Breast epithelium (tissue), 4 donors: ENCODE measurements around the gene HOXB4. TPM values are rescaled to one million over a fixed set of nuclear protein-coding genes. Genes with fewer than 3 reads are reported as not detected.

Experiments used
- DNase-seq, 2 donors: peaks; one replicate each; pipeline ENCODE4 v3.0.0-alpha.2; 2019; ENCODE audit warnings: low spot score in 2 of 2
- H3K27ac ChIP-seq, 2 donors: fragments of 200-600 bp; sonication (generic) in 1 of 2; one replicate each; pipeline ENCODE4 v1.5.1; 2016 to 2019; ENCODE audit warnings: mild to moderate bottlenecking in 1 of 2
- H3K27me3 ChIP-seq, 2 donors: fragments of 200-600 bp; sonication (generic) in 1 of 2; one replicate each; pipeline versions ENCODE4 v1.5.1 to v1.6.0; 2017 to 2019; ENCODE audit warnings: control low read depth in 1 of 2, mild to moderate bottlenecking in 1 of 2
- H3K36me3 ChIP-seq: fragments of 200-600 bp; one replicate; pipeline ENCODE4 v1.5.1; 2019
- H3K4me1 ChIP-seq, 2 donors: fragments of 200-600 bp; sonication (generic); one replicate each; pipeline ENCODE4 v1.5.1; 2016 to 2019; ENCODE audit warnings: control low read depth in 1 of 2
- H3K4me3 ChIP-seq, 3 donors: fragments of 200-600 bp; sonication (generic); 1 replicate in 2 of 3; 2 replicates in 1 of 3; pipeline ENCODE4 v1.5.1; 2016 to 2019; ENCODE audit warnings: mild to moderate bottlenecking in 3 of 3, moderate library complexity in 2 of 3
- H3K9me3 ChIP-seq, 2 donors: fragments of 200-600 bp; sonication (generic) in 1 of 2; one replicate each; pipeline ENCODE4 v1.5.1; 2016 to 2019; ENCODE audit warnings: control low read depth in 1 of 2
- POLR2A ChIP-seq: fragments of 450-650 bp; IDR thresholded peaks from one replicate; pipeline ENCODE4 v1.6.1; 2016; ENCODE audit warnings: antibody characterized with exemption, mild to moderate bottlenecking, moderate library complexity
- POLR2AphosphoS5 ChIP-seq, 3 donors: sonication (generic); formaldehyde crosslinking; IDR thresholded peaks; one replicate each; pipeline ENCODE4 v1.6.1; 2017; ENCODE audit warnings: antibody characterized with exemption in 3 of 3
- intact Hi-C: fragments of 100-400 bp; cut with DNase I; formaldehyde crosslinking; loops from one replicate; pipeline ENCODE4 v1.15.1; 2023; ENCODE audit warnings: low total_unique reads
- total RNA-seq, 3 donors: library from RNA; depleted of rRNA; stranded (reverse); fragments of >200 nt; gene quantifications; one replicate each; pipeline ENCODE4 v1.1.0, GENCODE V29; 2016
- TF ChIP-seq, protein P1 (sequence below), 3 donors: fragments of 450-650 bp; IDR thresholded peaks; one replicate each; pipeline ENCODE4 v1.5.1; 2016 to 2017; ENCODE audit warnings: antibody characterized with exemption in 3 of 3, mild to moderate bottlenecking in 3 of 3, moderate library complexity in 3 of 3

The HOXB4 gene
- total RNA-seq, 3 donors from 2014 or later: 2.2 to 7.5 (median 2.3) TPM

- TF ChIP-seq, protein P1, sequence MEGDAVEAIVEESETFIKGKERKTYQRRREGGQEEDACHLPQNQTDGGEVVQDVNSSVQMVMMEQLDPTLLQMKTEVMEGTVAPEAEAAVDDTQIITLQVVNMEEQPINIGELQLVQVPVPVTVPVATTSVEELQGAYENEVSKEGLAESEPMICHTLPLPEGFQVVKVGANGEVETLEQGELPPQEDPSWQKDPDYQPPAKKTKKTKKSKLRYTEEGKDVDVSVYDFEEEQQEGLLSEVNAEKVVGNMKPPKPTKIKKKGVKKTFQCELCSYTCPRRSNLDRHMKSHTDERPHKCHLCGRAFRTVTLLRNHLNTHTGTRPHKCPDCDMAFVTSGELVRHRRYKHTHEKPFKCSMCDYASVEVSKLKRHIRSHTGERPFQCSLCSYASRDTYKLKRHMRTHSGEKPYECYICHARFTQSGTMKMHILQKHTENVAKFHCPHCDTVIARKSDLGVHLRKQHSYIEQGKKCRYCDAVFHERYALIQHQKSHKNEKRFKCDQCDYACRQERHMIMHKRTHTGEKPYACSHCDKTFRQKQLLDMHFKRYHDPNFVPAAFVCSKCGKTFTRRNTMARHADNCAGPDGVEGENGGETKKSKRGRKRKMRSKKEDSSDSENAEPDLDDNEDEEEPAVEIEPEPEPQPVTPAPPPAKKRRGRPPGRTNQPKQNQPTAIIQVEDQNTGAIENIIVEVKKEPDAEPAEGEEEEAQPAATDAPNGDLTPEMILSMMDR (IDR thresholded peaks at IDR 0.05): no peak
- TF ChIP-seq POLR2AphosphoS5 (IDR thresholded peaks at IDR 0.05) (no peak), POLR2A (no peak)
- Histone ChIP-seq H3K27ac (peak overlapping the region; percentile 93 to 97), H3K4me1 (peaks cover 0 to 3% of the 10 kb centered on the region in 2 donors), H3K27me3 (peaks cover 0 to 14% of the 10 kb centered on the region in 2 donors), H3K36me3 (no peaks in the 10 kb centered on the region), H3K9me3 (no peaks in the 10 kb centered on the region), H3K4me3 (peak overlapping the region; percentile 57 to 95 (median 60))
- DNase-seq: no peak
- intact Hi-C loops: loop anchor here (5.0 kb wide), 1 partner anchor 35 kb away; the partner anchor contains the start of gene HOXB4
These were observed 35.4 kb downstream of the HOXB4 start for GRCh38 chr17:48542698-48543106.

GRCh38 chr17:48542114-48542656 is 36.0 kb downstream of the HOXB4 start:
- Histone ChIP-seq H3K27me3 (peaks cover 0 to 14% of the 10 kb centered on the region in 2 donors), H3K36me3 (no peaks in the 10 kb centered on the region), H3K9me3 (no peaks in the 10 kb centered on the region), H3K4me3 (peak overlapping the region; percentile 57 to 95 (median 60)), H3K27ac (peak overlapping the region; percentile 89 to 93), H3K4me1 (peaks cover 0 to 3% of the 10 kb centered on the region in 2 donors)
- intact Hi-C loops: loop anchor here (5.0 kb wide), 1 partner anchor 35 kb away; the partner anchor contains the start of gene HOXB4
- TF ChIP-seq, protein P1 (IDR thresholded peaks at IDR 0.05): no peak
- TF ChIP-seq POLR2AphosphoS5 (IDR thresholded peaks at IDR 0.05): no peak
- no peak for TF ChIP-seq POLR2A
- no peak for DNase-seq

GRCh38 chr17:48541577-48542113 is 36.5 kb downstream of the HOXB4 start:
- intact Hi-C loops: loop anchor here (1.0 to 5.0 kb wide), 2 partner anchors 35 to 36 kb away; partner anchors contain the start of gene HOXB4
- peaks cover 0 to 14% of the 10 kb centered on the region in 2 donors for H3K27me3 ChIP-seq
- TF ChIP-seq POLR2AphosphoS5 (IDR thresholded peaks at IDR 0.05) (peak; percentile 26 to 46 (median 30)), POLR2A (no peak)
- peak overlapping the region; percentile 89 to 93 for H3K27ac ChIP-seq
- H3K4me1 ChIP-seq: peaks cover 0 to 3% of the 10 kb centered on the region in 2 donors
- no peaks in the 10 kb centered on the region for H3K36me3 ChIP-seq
- H3K4me3 ChIP-seq: peak overlapping the region; percentile 57 to 95 (median 60)
- peak in 1 of 2 donors; percentile 79 for DNase-seq
- H3K9me3 ChIP-seq: no peaks in the 10 kb centered on the region

- H3K36me3 ChIP-seq: no peaks in the 10 kb centered on the region
- H3K4me3 ChIP-seq: peak overlapping the region; percentile 57 to 95 (median 60)
- DNase-seq: no peak
- TF ChIP-seq POLR2AphosphoS5 (IDR thresholded peaks at IDR 0.05) (peak in 1 of 3 donors; percentile 7), POLR2A (no peak)
- TF ChIP-seq, protein P1 (IDR thresholded peaks at IDR 0.05): no peak
- H3K27ac ChIP-seq: peak overlapping the region; percentile 89 to 93
- H3K27me3 ChIP-seq: peaks cover 0 to 14% of the 10 kb centered on the region in 2 donors
- intact Hi-C loops: loop anchor here (1.0 to 5.0 kb wide), 2 partner anchors 35 to 36 kb away; partner anchors contain the start of gene HOXB4
- H3K9me3 ChIP-seq: no peaks in the 10 kb centered on the region
- peaks cover 0 to 3% of the 10 kb centered on the region in 2 donors for H3K4me1 ChIP-seq
These were observed 37.0 kb downstream of the HOXB4 start for GRCh38 chr17:48541036-48541576.

- intact Hi-C loops: loop anchor here (5.0 kb wide), 1 partner anchor 37 kb away; the partner anchor contains the start of gene HOXB4
- no peak for DNase-seq
- no peak for TF ChIP-seq POLR2A
- TF ChIP-seq POLR2AphosphoS5 (IDR thresholded peaks at IDR 0.05): no peak
- TF ChIP-seq, protein P1 (IDR thresholded peaks at IDR 0.05): no peak
- no peaks in the 10 kb centered on the region for H3K9me3 ChIP-seq
- H3K27ac ChIP-seq: peak overlapping the region in 1 of 2 donors; percentile 19
- no peak overlapping the region for H3K4me3 ChIP-seq
- no peaks in the 10 kb centered on the region for H3K36me3 ChIP-seq
- peaks cover 0 to 14% of the 10 kb centered on the region in 2 donors for H3K27me3 ChIP-seq
- peaks cover 0 to 3% of the 10 kb centered on the region in 2 donors for H3K4me1 ChIP-seq
These were observed 37.9 kb downstream of the HOXB4 start for GRCh38 chr17:48540213-48540612.
